GM19452 (cell line): Measurements from ENCODE around the gene DDX20.
"Not testable (repeated sequence)": the region's sequence is repeated elsewhere in the genome, so short reads cannot be mapped to it uniquely, and the experiment has no call there.

Experiments used
- ATAC-seq: cut with Tn5 transposase; IDR thresholded peaks from one replicate; pipeline ENCODE4 v1.9.1; 2021; ENCODE audit not compliant: unreplicated experiment

The DDX20 gene

DNA sequence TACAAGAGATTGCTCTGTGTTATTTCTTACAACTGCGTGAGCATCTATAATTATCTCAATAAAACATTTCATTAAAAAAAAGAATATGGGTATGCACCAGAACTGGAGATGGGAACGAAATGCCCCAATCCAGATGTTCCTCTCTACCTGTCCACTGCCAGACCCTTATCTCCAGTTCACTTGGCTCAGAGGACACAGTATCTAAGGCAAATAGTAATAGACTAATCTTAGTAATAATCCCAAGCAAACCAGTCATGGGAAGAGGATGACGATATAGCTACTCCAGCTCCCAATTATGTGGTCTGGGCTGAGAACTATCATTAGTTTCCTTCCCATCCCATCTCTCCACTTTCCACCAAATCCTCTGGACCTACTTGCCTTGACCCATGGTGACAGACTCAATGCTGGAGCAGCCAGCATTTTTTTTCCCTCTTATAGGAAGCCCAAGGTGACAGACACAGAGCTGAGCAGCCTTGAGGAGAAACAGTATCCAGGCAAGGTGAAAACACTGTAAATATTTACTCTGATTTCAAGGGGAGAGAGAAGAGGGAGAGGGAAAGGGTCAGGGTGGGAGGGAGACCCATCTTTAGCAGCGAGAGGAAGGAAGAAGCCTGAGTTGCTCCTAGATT lies 28.7 kb downstream of the DDX20 start:
- no peak for ATAC-seq

DNA sequence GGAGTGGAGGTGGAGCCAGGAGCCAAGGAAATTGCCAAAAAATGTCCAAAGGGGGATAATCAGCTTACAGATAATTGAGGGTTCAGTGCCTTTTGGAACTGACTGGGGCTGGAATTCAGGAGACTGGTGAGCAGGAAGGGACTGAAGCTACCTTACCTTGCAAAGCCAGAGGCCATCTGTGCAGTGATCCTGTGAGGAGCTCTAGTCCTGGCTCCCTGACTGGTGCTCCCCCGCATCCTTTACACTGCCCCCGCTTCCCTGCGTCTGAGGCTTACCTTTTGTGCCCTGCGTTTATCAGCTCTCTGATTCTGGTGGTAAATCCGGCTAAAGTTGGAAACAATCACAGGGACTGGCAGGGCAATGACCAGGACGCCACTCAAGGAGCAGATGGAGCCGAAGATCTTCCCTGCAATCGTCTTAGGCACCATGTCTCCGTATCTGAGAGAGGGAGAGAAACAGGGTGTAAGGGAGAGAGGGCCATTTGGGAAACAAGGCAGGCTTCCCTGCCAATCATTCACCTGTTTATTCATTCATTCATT lies 31.0 kb downstream of the DDX20 start:
- no peak for ATAC-seq

GRCh38 chr1:111789142-111789541 lies 33.4 kb downstream of the DDX20 start:
- no peak for ATAC-seq

- ATAC-seq = no peak
Measured at GRCh38 chr1:111789666-111790316, 34.1 kb downstream of the DDX20 start.

- ATAC-seq = no peak
Measured at GRCh38 chr1:111791776-111792175, 36.1 kb downstream of the DDX20 start.

GRCh38 chr1:111792249-111792648 lies 36.5 kb downstream of the DDX20 start:
- ATAC-seq = no peak

- no peak for ATAC-seq
Measured at GRCh38 chr1:111793923-111794322, 38.2 kb downstream of the DDX20 start.

DNA sequence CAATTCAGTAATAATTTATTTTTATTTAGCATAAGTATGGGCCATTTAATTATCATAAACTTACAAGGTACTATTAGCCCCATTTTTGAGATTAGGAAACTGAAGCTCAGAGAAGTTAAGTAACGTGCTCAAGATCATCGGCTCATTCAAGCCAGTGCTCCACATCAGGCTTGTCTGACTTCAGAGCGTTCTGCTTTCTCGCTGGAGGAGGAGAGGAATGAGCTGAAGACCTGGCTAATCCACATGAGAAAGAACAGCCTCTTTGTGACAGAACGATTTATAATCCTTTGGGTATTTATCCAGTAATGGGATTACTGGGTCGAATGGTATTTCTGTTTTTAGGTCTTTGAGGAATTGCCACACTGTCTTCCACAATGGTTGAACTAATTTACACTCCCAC lies 39.7 kb downstream of the DDX20 start:
- no peak for ATAC-seq

GRCh38 chr1:111798580-111798979 lies 42.9 kb downstream of the DDX20 start:
- ATAC-seq = no peak

- not testable (repeated sequence) for ATAC-seq
Measured at GRCh38 chr1:111799722-111800121, 44.0 kb downstream of the DDX20 start.

DNA sequence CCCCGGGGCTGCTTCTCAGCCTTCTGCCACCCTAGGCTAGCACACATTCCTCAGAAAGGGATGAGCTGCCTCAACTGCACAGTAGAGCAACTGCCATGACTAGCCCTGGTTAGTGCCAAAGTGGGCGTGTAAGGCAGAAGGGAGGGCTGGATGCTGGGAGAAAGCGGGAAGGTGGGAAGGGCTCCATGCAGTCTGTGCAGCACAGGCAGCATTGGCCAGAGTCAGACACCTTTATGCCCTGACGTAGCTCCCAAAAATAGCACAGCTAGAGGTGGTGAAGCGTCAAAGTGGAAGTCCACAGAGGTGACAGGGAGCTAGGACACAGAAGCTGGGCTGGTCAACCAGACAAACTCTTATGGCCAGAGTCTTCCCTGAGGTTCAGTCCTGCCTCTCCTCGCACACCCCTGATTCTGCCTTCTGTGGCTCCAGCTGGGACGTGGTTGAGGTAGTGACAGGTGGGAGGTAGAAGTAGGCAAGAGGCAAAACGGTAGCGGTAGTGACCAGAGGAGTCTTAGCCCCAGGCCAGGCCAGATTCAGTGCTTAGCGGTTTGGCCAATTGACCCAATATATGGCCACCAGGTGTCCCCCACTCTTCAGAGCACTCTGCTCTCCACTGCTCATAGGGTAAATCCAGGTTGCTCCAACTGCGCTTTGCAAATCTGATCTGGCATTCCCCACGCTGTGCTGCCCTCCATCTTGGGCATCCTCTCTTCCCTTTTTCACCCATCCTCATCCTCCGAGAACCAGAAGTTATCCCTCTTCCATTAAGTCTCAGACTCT lies 45.6 kb downstream of the DDX20 start:
- no peak for ATAC-seq

DNA sequence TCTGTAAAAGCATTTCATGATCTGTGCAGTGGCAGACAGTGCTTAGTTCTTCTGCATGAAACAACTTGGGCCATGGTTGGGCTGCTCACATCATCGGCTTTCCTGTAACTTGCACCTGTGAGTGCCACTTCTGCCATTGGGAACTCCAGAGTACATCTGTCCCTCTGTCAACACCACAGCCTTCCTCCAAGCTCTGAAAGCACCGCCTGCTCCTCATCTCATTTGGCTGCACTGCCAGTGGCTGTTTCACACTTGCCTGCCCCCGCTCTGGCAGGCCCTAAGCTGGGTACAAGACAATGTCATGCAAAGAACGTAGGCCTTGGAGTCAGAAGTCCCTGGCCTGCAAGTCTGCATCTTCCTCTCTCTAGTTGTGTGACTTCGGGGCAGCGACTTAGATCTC lies 46.4 kb downstream of the DDX20 start:
- no peak for ATAC-seq

GRCh38 chr1:111802984-111803383 lies 47.3 kb downstream of the DDX20 start:
- ATAC-seq = no peak

GRCh38 chr1:111803951-111804350 lies 48.2 kb downstream of the DDX20 start:
- no peak for ATAC-seq

GRCh38 chr1:111804776-111805175 lies 49.1 kb downstream of the DDX20 start:
- ATAC-seq = no peak

DNA sequence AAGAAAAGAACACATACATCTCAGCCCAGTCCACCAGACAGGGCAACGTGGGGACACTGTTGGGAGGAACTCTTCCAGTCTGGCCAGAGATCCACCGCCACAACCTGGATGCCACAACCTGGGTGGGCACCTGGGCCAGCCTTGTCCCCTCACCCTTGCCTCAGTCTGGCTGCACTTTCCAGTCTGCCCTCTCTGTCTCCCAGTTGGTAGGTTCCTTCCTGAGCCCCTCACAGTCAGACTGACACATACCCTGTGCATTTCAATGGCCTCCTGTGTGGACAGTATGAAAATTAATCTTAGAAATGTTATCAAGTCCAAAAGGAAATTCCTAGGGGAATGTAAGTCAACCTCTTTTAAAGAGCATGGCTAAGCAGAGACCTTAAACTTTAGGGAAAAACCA lies 49.5 kb downstream of the DDX20 start:
- ATAC-seq = no peak

DNA sequence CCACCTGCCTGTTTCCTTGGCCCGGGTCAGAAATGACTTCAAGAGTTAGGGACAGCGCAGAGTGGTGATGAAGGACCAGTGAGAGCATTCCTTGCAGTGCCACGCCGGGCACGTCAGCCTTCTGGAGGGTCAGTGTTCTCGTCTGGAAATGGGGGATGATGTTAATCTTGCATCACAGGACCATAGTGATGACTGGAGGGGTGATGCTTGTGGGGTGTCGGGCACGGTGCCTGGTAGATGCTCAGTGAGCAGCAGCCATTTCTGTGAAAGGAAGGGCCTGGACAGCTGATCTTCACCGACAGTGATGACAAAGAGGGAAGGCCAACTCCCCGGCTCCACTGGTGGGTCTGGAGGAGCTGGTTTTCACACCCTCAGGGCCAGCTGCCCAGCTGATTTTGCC lies 56.2 kb downstream of the DDX20 start:
- no peak for ATAC-seq

DNA sequence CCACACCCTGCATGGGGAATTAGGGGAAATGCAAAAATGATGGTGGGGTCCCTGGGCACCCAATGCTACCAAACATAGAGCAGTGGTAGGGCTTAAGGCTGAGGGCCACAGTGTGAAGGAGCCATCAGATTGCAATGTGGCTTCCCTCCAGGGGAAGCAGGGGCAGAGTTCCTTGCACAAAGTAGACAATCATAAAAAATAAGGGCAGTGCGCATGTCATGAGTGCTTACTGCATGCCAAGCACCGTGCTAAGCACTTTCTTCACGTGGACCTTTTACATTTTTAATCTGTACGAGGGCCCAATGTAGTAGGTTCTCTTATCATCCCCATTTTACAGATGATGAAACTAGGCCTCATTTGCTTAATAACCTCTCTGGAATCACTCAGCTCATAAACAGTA lies 56.6 kb downstream of the DDX20 start:
- no peak for ATAC-seq

DNA sequence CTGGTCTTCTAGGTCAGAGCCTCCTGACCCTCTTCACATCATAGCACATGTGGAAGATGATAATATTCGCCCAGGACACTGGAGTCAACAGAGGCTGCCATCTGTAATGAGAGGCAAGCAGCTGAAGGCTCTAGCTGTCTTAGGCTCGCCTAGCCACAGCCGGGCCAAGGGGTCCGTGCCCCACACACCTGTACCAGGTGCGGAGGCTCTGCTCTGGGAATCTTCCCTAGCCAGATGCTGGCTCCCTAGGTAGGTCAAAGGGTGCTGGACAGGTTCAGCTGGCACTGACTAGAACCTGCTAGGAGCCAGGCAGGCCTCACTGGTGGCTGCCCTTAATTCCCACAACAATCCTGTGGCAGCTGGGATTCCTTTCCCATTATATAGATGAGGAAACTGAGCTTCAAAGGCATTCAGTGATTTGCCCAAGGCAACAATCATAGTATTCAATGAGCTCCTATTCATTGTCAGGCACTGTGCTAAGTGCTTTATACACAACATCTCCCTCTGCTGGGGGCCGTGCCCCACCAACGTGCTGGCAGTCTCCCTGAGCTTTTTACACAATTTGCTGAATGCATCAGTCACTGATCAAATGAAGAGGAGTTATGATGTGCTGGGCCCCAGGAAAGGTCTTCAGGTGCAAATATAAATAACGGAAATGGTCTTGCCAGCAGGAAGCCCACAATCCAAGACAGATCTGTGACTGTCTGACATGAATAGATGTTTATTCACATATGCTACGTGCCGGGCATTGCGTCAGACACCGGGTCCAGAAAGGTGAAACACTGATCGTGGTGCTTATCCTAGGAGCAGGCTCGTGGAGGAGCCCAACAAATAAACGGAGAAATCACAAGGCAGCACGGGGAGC lies 58.0 kb downstream of the DDX20 start:
- no peak for ATAC-seq

DNA sequence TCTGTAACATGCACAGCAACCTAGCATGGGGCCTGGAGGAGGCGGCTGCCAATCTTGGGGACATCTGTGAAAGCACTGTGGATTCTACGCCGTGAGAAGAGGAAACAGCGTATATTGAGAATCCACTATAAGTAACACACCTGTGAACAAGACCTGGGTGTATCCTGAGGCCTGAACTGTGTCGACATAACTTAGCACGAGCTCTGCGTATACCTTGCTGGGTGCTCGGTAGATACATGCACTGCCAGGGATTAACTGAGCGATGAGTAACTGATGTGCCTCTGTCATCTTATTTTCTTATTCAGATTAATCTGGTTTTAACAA lies 58.6 kb downstream of the DDX20 start:
- ATAC-seq = no peak

- no peak for ATAC-seq
Measured at GRCh38 chr1:111814642-111815041, 58.9 kb downstream of the DDX20 start.
